GM12878 (cell line): ENCODE results near the gene DPP9. TPM values are rescaled to one million over a fixed set of nuclear protein-coding genes. Genes with fewer than 3 reads are reported as not detected.

Experiments
- ATAC-seq: fragments of 200-7000 bp; cut with Tn5 transposase; 3 replicates; pipeline ENCODE4 v1.9.1; 2020; ENCODE audit warnings: mild to moderate bottlenecking, moderate library complexity
- BruUV-seq: library from RNA; stranded (reverse); fragments of 400-500 nt; replicated peaks from 2 replicates; lab custom pipeline; 2021; lab: Mats Ljungman, UMichigan
- CTCF ChIA-PET: fragments of 300-600 bp; sonication (Branson Sonifier 250); formaldehyde crosslinking; extraction: SDS; loops from one replicate; lab custom pipeline; 2021; ENCODE audit warnings: inconsistent platforms; lab: Yijun Ruan, JAX
- POLR2A ChIA-PET: fragments of 350-600 bp; formaldehyde crosslinking; extraction: SDS; loops from one replicate; lab custom pipeline; 2021; ENCODE audit warnings: inconsistent platforms; lab: Charles Lee
- RAD21 ChIA-PET: fragments of 300-600 bp; sonication (Branson Sonifier 250); formaldehyde crosslinking; loops from one replicate; lab custom pipeline; 2023; ENCODE audit warnings: antibody characterized with exemption; ENCODE audit not compliant: unreplicated experiment; lab: Charles Lee
- SMC1A ChIA-PET: fragments of 300-600 bp; sonication (Branson Sonifier 250); formaldehyde crosslinking; loops from one replicate; lab custom pipeline; 2023; ENCODE audit not compliant: unreplicated experiment, uncharacterized antibody; lab: Charles Lee
- DNase-seq: peaks from one replicate; pipeline ENCODE4 v3.0.0-alpha.2; 2011; ENCODE audit warnings: low read depth, low spot score
- FAIRE-seq: peaks from 3 replicates; lab custom pipeline; 2011; peaks lifted over from hg19 to GRCh38; lab: Jason Lieb, UNC
- H2AFZ ChIP-seq: 2 replicates; pipeline ENCODE4 v1.6.0; 2011; ENCODE audit warnings: low read depth, low read length, control low read depth; ENCODE audit not compliant: control insufficient read depth
- H3K27ac ChIP-seq: 2 replicates; pipeline ENCODE4 v1.5.1; 2011; ENCODE audit warnings: control low read depth; ENCODE audit not compliant: control insufficient read depth, insufficient read depth
- H3K27me3 ChIP-seq, 2 experiments: replicated peaks in 1 of 2; 2 replicates each; pipeline versions ENCODE4 v1.6.0 to v1.6.1; 2011; ENCODE audit warnings: low read length in 1 of 2; ENCODE audit not compliant: control insufficient read depth in 2 of 2, insufficient read depth in 2 of 2
- H3K36me3 ChIP-seq, 2 experiments: 2 replicates each; pipeline ENCODE4 v1.5.1; 2011; ENCODE audit warnings: low read length in 1 of 2; ENCODE audit not compliant: control insufficient read depth in 2 of 2, insufficient read depth in 2 of 2
- H3K4me1 ChIP-seq: 2 replicates; pipeline ENCODE4 v1.6.1; 2011; ENCODE audit warnings: mild to moderate bottlenecking, low read length, moderate library complexity, mixed read lengths; ENCODE audit not compliant: control insufficient read depth, insufficient read depth
- H3K4me2 ChIP-seq: 2 replicates; pipeline ENCODE4 v1.6.0; 2011; ENCODE audit warnings: control low read depth; ENCODE audit not compliant: control insufficient read depth, insufficient read depth
- H3K4me3 ChIP-seq: fragments of 200-600 bp; sonication (generic); 2 replicates; pipeline ENCODE4 v1.5.1; 2016
- H3K79me2 ChIP-seq: 2 replicates; pipeline ENCODE4 v1.6.0; 2011; ENCODE audit warnings: low read length; ENCODE audit not compliant: control insufficient read depth, insufficient read depth
- H3K9ac ChIP-seq: 2 replicates; pipeline ENCODE4 v1.8.0; 2011; ENCODE audit warnings: low read length, control low read depth, mixed read lengths; ENCODE audit not compliant: control insufficient read depth, insufficient read depth
- H3K9me3 ChIP-seq: replicated peaks from 3 replicates; pipeline ENCODE4 v1.5.1; 2011; ENCODE audit warnings: mild to moderate bottlenecking, low read length; ENCODE audit not compliant: control insufficient read depth, insufficient read depth
- H4K20me1 ChIP-seq: 2 replicates; pipeline ENCODE4 v1.6.0; 2011; ENCODE audit not compliant: control insufficient read depth, insufficient read depth
- BACH1 ChIP-seq: fragments of 450-650 bp; IDR thresholded peaks from 2 replicates; pipeline ENCODE4 v1.6.1; 2017; ENCODE audit warnings: mild to moderate bottlenecking, borderline replicate concordance
- CBX5 ChIP-seq: sonication (generic); IDR thresholded peaks from 2 replicates; pipeline ENCODE4 v1.6.1; 2016; ENCODE audit warnings: low read depth, moderate library complexity, mild to moderate bottlenecking, inconsistent platforms
- CHD2 ChIP-seq: IDR thresholded peaks from 2 replicates; pipeline ENCODE4 v1.6.1; 2011; ENCODE audit warnings: low read depth, low read length, improper control_type of control experiment, borderline replicate concordance
- EGR1 ChIP-seq, 2 experiments: IDR thresholded peaks; 1 replicate in 1 of 2; 2 replicates in 1 of 2; pipeline ENCODE4 v1.6.1; 2011 to 2012; ENCODE audit warnings: low read depth in 2 of 2, low read length in 2 of 2, borderline replicate concordance in 1 of 2, mild to moderate bottlenecking in 1 of 2, moderate library complexity in 1 of 2
- FOS ChIP-seq: IDR thresholded peaks from 3 replicates; pipeline ENCODE4 v1.6.1; 2011; ENCODE audit warnings: borderline replicate concordance; ENCODE audit not compliant: insufficient read length; ENCODE audit errors: extremely low read depth
- IRF4 ChIP-seq: IDR thresholded peaks from 2 replicates; pipeline ENCODE4 v1.6.1; 2011; ENCODE audit warnings: low read depth, low read length
- JUND ChIP-seq: IDR thresholded peaks from 2 replicates; pipeline ENCODE4 v1.6.1; 2012; ENCODE audit warnings: low read depth, mild to moderate bottlenecking, low read length, improper control_type of control experiment, moderate library complexity
- KLF5 ChIP-seq: fragments of 450-650 bp; IDR thresholded peaks from 2 replicates; pipeline ENCODE4 v1.6.1; 2014; ENCODE audit warnings: mild to moderate bottlenecking; ENCODE audit not compliant: partially characterized antibody
- NRF1 ChIP-seq: conservative IDR thresholded peaks from 2 replicates; pipeline ENCODE4 v1.6.1; 2011; ENCODE audit warnings: mild to moderate bottlenecking, low read depth, low read length, improper control_type of control experiment
- SMAD1 ChIP-seq: fragments of 450-650 bp; IDR thresholded peaks from 2 replicates; pipeline ENCODE4 v1.6.1; 2018; ENCODE audit warnings: mild to moderate bottlenecking, low read depth; ENCODE audit not compliant: partially characterized antibody
- SMC3 ChIP-seq: IDR thresholded peaks from 2 replicates; pipeline ENCODE4 v1.6.1; 2011; ENCODE audit warnings: low read length, improper control_type of control experiment, borderline replicate concordance
- STAT3 ChIP-seq: IDR thresholded peaks from 2 replicates; pipeline ENCODE4 v1.6.1; 2011; ENCODE audit warnings: low read depth, low read length, improper control_type of control experiment
- TARDBP ChIP-seq: IDR thresholded peaks from 2 replicates; pipeline ENCODE4 v1.6.1; 2016; ENCODE audit warnings: borderline replicate concordance
- USF1 ChIP-seq: IDR thresholded peaks from 2 replicates; pipeline ENCODE4 v1.6.1; 2011; ENCODE audit warnings: borderline replicate concordance, low read depth, mild to moderate bottlenecking, moderate library complexity, mixed read lengths, low read length; ENCODE audit not compliant: insufficient read depth; ENCODE audit errors: extremely low read length
- ZNF217 ChIP-seq: fragments of 450-650 bp; IDR thresholded peaks from 2 replicates; pipeline ENCODE4 v1.6.1; 2017; ENCODE audit warnings: antibody characterized with exemption, mild to moderate bottlenecking
- WGBS: methylation state at CpG from one replicate; pipeline ENCODE4 v1.1.6; 2016; ENCODE audit warnings: low lambda C conversion rate; ENCODE audit not compliant: insufficient replicate concordance, insufficient coverage; ENCODE audit errors: missing lambda C conversion rate; 5-methylcytosine and 5-hydroxymethylcytosine counted together
- in situ Hi-C: fragments of 300-500 bp; cut with MboI; formaldehyde crosslinking; loops from 9 replicates; pipeline ENCODE4 v1.14.3; 2018; ENCODE audit warnings: mixed read lengths
- intact Hi-C: fragments of 100-400 bp; cut with micrococcal nuclease; formaldehyde crosslinking; loops from one replicate; pipeline ENCODE4 v1.14.2; 2022; ENCODE audit not compliant: unreplicated experiment
- polyA plus RNA-seq, 11 experiments: library from polyadenylated mRNA; depleted of rRNA in 4 of 11; unstranded in 6 of 11; stranded (reverse) in 5 of 11; fragments of >200 nt; fragmentation: Nextera tagmentation in 4 of 11; fragmentation: Illumina TruSeq in 1 of 11; extraction: Ambion mirVana in 4 of 11; extraction: Trizol in 1 of 11; gene quantifications; 1 replicate in 1 of 11; 2 replicates in 10 of 11; pipeline versions ENCODE4 v1.2.1 to v1.2.3, GENCODE V29; 2011 to 2016; ENCODE audit warnings: inconsistent platforms in 2 of 11, missing spikeins in 2 of 11, low read depth in 1 of 11
- total RNA-seq, 4 experiments: library from RNA; depleted of rRNA in 3 of 4; stranded (reverse); fragments of >200 nt in 3 of 4; fragmentation: Illumina TruSeq in 1 of 4; extraction: Trizol in 1 of 4; gene quantifications; 2 replicates each; pipeline versions ENCODE4 v1.2.1 to v1.2.3, GENCODE V29; 2013 to 2021
- TF ChIP-seq, protein P1 (sequence below): fragments of 450-650 bp; IDR thresholded peaks from 2 replicates; pipeline ENCODE4 v1.6.1; 2017; ENCODE audit warnings: mild to moderate bottlenecking, moderate library complexity
- TF ChIP-seq, protein P2 (sequence below): fragments of 450-650 bp; IDR thresholded peaks from 2 replicates; pipeline ENCODE4 v1.6.1; 2017; ENCODE audit warnings: low read depth, mild to moderate bottlenecking, moderate library complexity

Gene DPP9
- total and polyA plus RNA-seq, 10 of the 15 experiments (the other 5 are each of a cell fraction or from before 2014, with no cell fraction given): 0.64 to 58.6 (median 27.6) TPM

DNA sequence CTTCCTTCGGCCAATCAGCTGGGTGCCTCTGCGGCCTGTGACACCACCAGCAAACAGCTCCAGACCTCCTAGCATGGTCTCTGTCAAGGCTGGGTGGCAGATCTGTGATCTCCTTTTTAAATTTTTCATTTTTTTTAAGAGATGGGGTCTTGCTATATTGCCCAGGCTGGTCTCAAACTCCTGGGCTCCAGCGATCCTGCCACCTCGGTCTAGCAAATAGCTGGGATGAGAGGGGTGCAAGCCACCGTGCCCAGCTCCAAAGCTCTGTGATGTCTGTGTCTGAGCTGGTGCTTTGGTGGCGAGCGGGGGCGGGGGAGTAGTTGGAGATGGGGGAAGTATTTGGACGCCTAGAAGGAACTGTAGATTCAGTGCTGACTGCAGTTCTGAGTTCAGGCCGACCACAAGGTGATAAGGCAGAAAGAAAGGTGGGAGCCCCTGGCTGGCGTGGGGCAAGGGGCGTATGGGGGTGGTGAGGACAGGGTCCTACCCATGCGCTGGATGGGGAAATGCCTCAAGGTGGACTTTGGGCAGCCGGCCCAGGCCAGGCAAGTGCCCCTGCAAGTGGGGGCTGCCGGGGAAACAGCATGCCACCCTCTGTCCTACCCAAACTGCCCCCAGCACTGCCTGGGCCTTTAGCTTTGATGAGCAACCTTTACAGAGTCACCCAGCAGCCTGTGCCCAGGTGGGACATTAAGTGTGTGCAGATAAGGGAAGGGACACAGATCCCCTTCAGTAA is 5.5 kb downstream of the DPP9 start:
- Histone ChIP-seq H2AFZ (no peak overlapping the region), H3K27me3 (no peaks in the 10 kb centered on the region), H3K27ac (no peak overlapping the region), H3K9me3 (no peaks in the 10 kb centered on the region), H3K9ac (no peak overlapping the region), H3K4me2 (no peak overlapping the region), H3K4me1 (peaks cover 18% of the 10 kb centered on the region), H3K4me3 (no peak overlapping the region), H3K36me3 (peaks cover 25 to 37% of the 10 kb centered on the region in 2 experiments), H3K79me2 (peaks cover 37% of the 10 kb centered on the region), H4K20me1 (no peaks in the 10 kb centered on the region; the same call in 1 of the 2 replicates)
- intact Hi-C loops (no loop called here), in situ Hi-C loops (no loop called here)
- SMC1A ChIA-PET: no interaction called here
- no TSS peak for BruUV-seq
- POLR2A ChIA-PET: no interaction called here
- RAD21 ChIA-PET: interaction anchor here (0.6 kb wide), 1 partner anchor 111 kb away, joined by 4 read pairs; no protein-coding TSS in a partner anchor
- 89% methylated on average over 15 of the region's 15 CpGs for WGBS
- CTCF ChIA-PET: interaction anchor here (0.5 kb wide), 1 partner anchor 123 kb away, joined by 3 read pairs; no protein-coding TSS in a partner anchor
- FAIRE-seq (no peak), ATAC-seq (no peak), DNase-seq (no peak)
- TF ChIP-seq SMAD1 (no peak), USF1 (no peak), FOS (no peak), EGR1 (IDR thresholded peaks at IDR 0.05; ENCODE audit: borderline replicate concordance in 1 of 2, low read depth in 2 of 2, low read length in 2 of 2) (no peak), CBX5 (no peak), STAT3 (no peak), CHD2 (no peak), NRF1 (no peak), TARDBP (no peak), BACH1 (no peak), SMC3 (no peak), IRF4 (no peak), KLF5 (no peak), JUND (no peak), ZNF217 (no peak)
- TF ChIP-seq, protein P1, sequence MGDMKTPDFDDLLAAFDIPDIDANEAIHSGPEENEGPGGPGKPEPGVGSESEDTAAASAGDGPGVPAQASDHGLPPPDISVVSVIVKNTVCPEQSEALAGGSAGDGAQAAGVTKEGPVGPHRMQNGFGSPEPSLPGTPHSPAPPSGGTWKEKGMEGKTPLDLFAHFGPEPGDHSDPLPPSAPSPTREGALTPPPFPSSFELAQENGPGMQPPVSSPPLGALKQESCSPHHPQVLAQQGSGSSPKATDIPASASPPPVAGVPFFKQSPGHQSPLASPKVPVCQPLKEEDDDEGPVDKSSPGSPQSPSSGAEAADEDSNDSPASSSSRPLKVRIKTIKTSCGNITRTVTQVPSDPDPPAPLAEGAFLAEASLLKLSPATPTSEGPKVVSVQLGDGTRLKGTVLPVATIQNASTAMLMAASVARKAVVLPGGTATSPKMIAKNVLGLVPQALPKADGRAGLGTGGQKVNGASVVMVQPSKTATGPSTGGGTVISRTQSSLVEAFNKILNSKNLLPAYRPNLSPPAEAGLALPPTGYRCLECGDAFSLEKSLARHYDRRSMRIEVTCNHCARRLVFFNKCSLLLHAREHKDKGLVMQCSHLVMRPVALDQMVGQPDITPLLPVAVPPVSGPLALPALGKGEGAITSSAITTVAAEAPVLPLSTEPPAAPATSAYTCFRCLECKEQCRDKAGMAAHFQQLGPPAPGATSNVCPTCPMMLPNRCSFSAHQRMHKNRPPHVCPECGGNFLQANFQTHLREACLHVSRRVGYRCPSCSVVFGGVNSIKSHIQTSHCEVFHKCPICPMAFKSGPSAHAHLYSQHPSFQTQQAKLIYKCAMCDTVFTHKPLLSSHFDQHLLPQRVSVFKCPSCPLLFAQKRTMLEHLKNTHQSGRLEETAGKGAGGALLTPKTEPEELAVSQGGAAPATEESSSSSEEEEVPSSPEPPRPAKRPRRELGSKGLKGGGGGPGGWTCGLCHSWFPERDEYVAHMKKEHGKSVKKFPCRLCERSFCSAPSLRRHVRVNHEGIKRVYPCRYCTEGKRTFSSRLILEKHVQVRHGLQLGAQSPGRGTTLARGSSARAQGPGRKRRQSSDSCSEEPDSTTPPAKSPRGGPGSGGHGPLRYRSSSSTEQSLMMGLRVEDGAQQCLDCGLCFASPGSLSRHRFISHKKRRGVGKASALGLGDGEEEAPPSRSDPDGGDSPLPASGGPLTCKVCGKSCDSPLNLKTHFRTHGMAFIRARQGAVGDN: no peak
- TF ChIP-seq, protein P2, sequence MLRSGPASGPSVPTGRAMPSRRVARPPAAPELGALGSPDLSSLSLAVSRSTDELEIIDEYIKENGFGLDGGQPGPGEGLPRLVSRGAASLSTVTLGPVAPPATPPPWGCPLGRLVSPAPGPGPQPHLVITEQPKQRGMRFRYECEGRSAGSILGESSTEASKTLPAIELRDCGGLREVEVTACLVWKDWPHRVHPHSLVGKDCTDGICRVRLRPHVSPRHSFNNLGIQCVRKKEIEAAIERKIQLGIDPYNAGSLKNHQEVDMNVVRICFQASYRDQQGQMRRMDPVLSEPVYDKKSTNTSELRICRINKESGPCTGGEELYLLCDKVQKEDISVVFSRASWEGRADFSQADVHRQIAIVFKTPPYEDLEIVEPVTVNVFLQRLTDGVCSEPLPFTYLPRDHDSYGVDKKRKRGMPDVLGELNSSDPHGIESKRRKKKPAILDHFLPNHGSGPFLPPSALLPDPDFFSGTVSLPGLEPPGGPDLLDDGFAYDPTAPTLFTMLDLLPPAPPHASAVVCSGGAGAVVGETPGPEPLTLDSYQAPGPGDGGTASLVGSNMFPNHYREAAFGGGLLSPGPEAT: no peak
